Dermis lymphatic vessel endothelial cell (primary cell): ENCODE measurements around the gene HDGFL1. TPM values are rescaled to one million over a fixed set of nuclear protein-coding genes. Genes with fewer than 3 reads are reported as not detected.

ENCODE experiments used
- total RNA-seq: library from RNA; depleted of rRNA; stranded (reverse); fragments of >200 nt; gene quantifications from 2 replicates; pipeline ENCODE4 v1.2.1, GENCODE V29; 2014

The HDGFL1 gene
- not detected in 2 replicates for total RNA-seq

DNA sequence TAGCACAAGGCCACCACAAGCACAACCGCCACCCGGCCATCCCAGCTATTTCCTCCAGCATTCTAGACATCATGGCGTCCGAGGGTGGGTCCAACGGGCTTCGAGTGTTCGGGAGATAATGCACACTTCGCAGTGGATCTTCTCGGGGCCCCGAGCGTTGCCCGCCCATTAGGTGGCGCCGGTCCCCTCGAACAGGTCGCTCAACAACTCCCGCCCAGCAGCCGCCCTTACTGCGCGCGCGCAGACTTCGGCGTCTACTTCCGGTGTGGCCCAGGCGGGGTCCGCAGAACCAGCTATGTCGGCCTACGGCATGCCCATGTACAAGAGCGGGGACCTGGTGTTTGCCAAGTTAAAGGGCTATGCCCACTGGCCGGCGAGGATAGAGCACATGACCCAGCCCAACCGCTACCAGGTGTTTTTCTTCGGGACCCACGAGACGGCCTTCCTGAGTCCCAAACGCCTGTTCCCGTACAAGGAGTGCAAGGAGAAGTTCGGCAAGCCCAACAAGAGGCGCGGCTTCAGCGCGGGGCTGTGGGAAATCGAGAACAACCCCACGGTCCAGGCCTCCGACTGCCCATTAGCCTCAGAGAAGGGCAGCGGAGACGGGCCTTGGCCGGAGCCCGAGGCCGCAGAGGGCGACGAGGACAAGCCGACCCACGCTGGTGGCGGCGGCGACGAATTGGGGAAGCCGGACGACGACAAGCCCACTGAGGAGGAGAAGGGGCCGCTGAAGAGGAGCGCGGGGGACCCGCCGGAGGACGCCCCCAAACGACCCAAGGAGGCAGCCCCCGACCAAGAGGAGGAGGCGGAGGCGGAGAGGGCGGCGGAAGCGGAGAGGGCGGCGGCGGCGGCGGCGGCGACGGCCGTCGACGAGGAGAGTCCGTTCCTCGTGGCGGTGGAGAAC, at the start of gene HDGFL1:
HDGFL1 (plus strand) TSS at position 286 of the 904 bp plus-strand sequence; CDS start at position 296, 10 bp downstream.

